SK-N-SH treated with all-trans-retinoic acid at 6 μM for 48 hours (cell line): ENCODE data around the gene TSHZ1.

ENCODE experiments used
- ARNTL ChIP-seq: fragments of 450-650 bp; formaldehyde crosslinking; IDR thresholded peaks from 2 replicates; pipeline ENCODE4 v1.5.0; 2020; ENCODE audit warnings: low read depth, mild to moderate bottlenecking, moderate library complexity, borderline replicate concordance
- TOX ChIP-seq: fragments of 250-450 bp; sonication (Bioruptor Pico); IDR thresholded peaks from 2 replicates; pipeline ENCODE4 v1.8.0; 2021; ENCODE audit warnings: mild to moderate bottlenecking, moderate library complexity, borderline replicate concordance
- ZNF70 ChIP-seq: fragments of 450-650 bp; formaldehyde crosslinking; IDR thresholded peaks from 2 replicates; pipeline ENCODE4 v1.5.0; 2020; ENCODE audit warnings: mild to moderate bottlenecking, moderate library complexity

DNA sequence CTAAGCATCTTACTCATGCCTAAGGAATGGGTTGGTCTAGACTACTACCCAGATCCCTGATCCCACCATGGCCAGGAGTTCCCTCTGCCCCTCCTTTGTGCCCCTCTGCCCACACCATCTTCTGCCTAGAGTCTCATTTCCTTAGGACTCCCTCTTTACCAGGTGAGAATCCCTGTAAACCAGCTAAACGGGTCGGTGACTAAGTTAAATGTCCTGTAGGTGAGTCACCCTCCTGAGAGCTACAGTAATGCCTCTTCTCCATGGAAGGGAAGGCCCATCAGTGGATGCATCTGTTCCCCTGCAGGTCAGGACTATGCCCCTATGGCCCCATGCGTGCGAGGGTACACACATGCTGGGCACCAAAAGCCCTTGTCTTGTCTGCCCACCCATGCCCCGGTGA is 27.1 kb upstream of the TSHZ1 start:
- TF ChIP-seq ARNTL (CRISPR knock-in tag) (no peak), TOX (CRISPR knock-in tag) (no peak), ZNF70 (no peak)
